GM12878 (cell line): Measurements from ENCODE around the gene NPNT. TPM values are rescaled to one million over a fixed set of nuclear protein-coding genes. Genes with fewer than 3 reads are reported as not detected.

ENCODE experiments used
- ATAC-seq: fragments of 200-7000 bp; cut with Tn5 transposase; 3 replicates; pipeline ENCODE4 v1.9.1; 2020; ENCODE audit warnings: mild to moderate bottlenecking, moderate library complexity
- BruUV-seq: library from RNA; stranded (reverse); fragments of 400-500 nt; replicated peaks from 2 replicates; lab custom pipeline; 2021; lab: Mats Ljungman, UMichigan
- CTCF ChIA-PET: fragments of 300-600 bp; sonication (Branson Sonifier 250); formaldehyde crosslinking; extraction: SDS; loops from one replicate; lab custom pipeline; 2021; ENCODE audit warnings: inconsistent platforms; lab: Yijun Ruan, JAX
- POLR2A ChIA-PET: fragments of 350-600 bp; formaldehyde crosslinking; extraction: SDS; loops from one replicate; lab custom pipeline; 2021; ENCODE audit warnings: inconsistent platforms; lab: Charles Lee
- RAD21 ChIA-PET: fragments of 300-600 bp; sonication (Branson Sonifier 250); formaldehyde crosslinking; loops from one replicate; lab custom pipeline; 2023; ENCODE audit warnings: antibody characterized with exemption; ENCODE audit not compliant: unreplicated experiment; lab: Charles Lee
- SMC1A ChIA-PET: fragments of 300-600 bp; sonication (Branson Sonifier 250); formaldehyde crosslinking; loops from one replicate; lab custom pipeline; 2023; ENCODE audit not compliant: unreplicated experiment, uncharacterized antibody; lab: Charles Lee
- DNase-seq: peaks from one replicate; pipeline ENCODE4 v3.0.0-alpha.2; 2011; ENCODE audit warnings: low read depth, low spot score
- FAIRE-seq: peaks from 3 replicates; lab custom pipeline; 2011; peaks lifted over from hg19 to GRCh38; lab: Jason Lieb, UNC
- H2AFZ ChIP-seq: 2 replicates; pipeline ENCODE4 v1.6.0; 2011; ENCODE audit warnings: low read depth, low read length, control low read depth; ENCODE audit not compliant: control insufficient read depth
- H3K27ac ChIP-seq: 2 replicates; pipeline ENCODE4 v1.5.1; 2011; ENCODE audit warnings: control low read depth; ENCODE audit not compliant: control insufficient read depth, insufficient read depth
- H3K27me3 ChIP-seq, 2 experiments: replicated peaks in 1 of 2; 2 replicates each; pipeline versions ENCODE4 v1.6.0 to v1.6.1; 2011; ENCODE audit warnings: low read length in 1 of 2; ENCODE audit not compliant: control insufficient read depth in 2 of 2, insufficient read depth in 2 of 2
- H3K36me3 ChIP-seq, 2 experiments: 2 replicates each; pipeline ENCODE4 v1.5.1; 2011; ENCODE audit warnings: low read length in 1 of 2; ENCODE audit not compliant: control insufficient read depth in 2 of 2, insufficient read depth in 2 of 2
- H3K4me1 ChIP-seq: 2 replicates; pipeline ENCODE4 v1.6.1; 2011; ENCODE audit warnings: mild to moderate bottlenecking, low read length, moderate library complexity, mixed read lengths; ENCODE audit not compliant: control insufficient read depth, insufficient read depth
- H3K4me2 ChIP-seq: 2 replicates; pipeline ENCODE4 v1.6.0; 2011; ENCODE audit warnings: control low read depth; ENCODE audit not compliant: control insufficient read depth, insufficient read depth
- H3K4me3 ChIP-seq: fragments of 200-600 bp; sonication (generic); 2 replicates; pipeline ENCODE4 v1.5.1; 2016
- H3K79me2 ChIP-seq: 2 replicates; pipeline ENCODE4 v1.6.0; 2011; ENCODE audit warnings: low read length; ENCODE audit not compliant: control insufficient read depth, insufficient read depth
- H3K9ac ChIP-seq: 2 replicates; pipeline ENCODE4 v1.8.0; 2011; ENCODE audit warnings: low read length, control low read depth, mixed read lengths; ENCODE audit not compliant: control insufficient read depth, insufficient read depth
- H3K9me3 ChIP-seq: replicated peaks from 3 replicates; pipeline ENCODE4 v1.5.1; 2011; ENCODE audit warnings: mild to moderate bottlenecking, low read length; ENCODE audit not compliant: control insufficient read depth, insufficient read depth
- H4K20me1 ChIP-seq: 2 replicates; pipeline ENCODE4 v1.6.0; 2011; ENCODE audit not compliant: control insufficient read depth, insufficient read depth
- ATF7 ChIP-seq: fragments of 450-650 bp; IDR thresholded peaks from 2 replicates; pipeline ENCODE4 v1.6.1; 2016; ENCODE audit warnings: low read depth, mild to moderate bottlenecking
- BCL3 ChIP-seq: IDR thresholded peaks from 2 replicates; pipeline ENCODE4 v1.6.1; 2011; ENCODE audit warnings: borderline replicate concordance, low read depth, mild to moderate bottlenecking, moderate library complexity, low read length; ENCODE audit not compliant: insufficient read depth, poor library complexity, severe bottlenecking
- DPF2 ChIP-seq: fragments of 450-650 bp; IDR thresholded peaks from 2 replicates; pipeline ENCODE4 v1.6.1; 2017; ENCODE audit warnings: mild to moderate bottlenecking
- E2F4 ChIP-seq: IDR thresholded peaks from 2 replicates; pipeline ENCODE4 v1.6.1; 2012; ENCODE audit warnings: low read depth, low read length, improper control_type of control experiment
- EED ChIP-seq: sonication (generic); IDR thresholded peaks from 2 replicates; pipeline ENCODE4 v1.6.1; 2016; ENCODE audit warnings: antibody characterized with exemption, low read depth
- FOXM1 ChIP-seq: IDR thresholded peaks from 2 replicates; pipeline ENCODE4 v1.6.1; 2012; ENCODE audit warnings: low read depth, mild to moderate bottlenecking, inconsistent platforms, low read length, moderate library complexity
- IRF5 ChIP-seq: fragments of 450-650 bp; IDR thresholded peaks from 2 replicates; pipeline ENCODE4 v1.6.1; 2017; ENCODE audit warnings: borderline replicate concordance
- NFYB ChIP-seq: IDR thresholded peaks from 2 replicates; pipeline ENCODE4 v1.6.1; 2011; ENCODE audit warnings: low read depth, mild to moderate bottlenecking, low read length, improper control_type of control experiment, moderate library complexity; ENCODE audit not compliant: insufficient read depth
- NR2C2 ChIP-seq: IDR thresholded peaks from 2 replicates; pipeline ENCODE4 v1.6.1; 2011; ENCODE audit warnings: borderline replicate concordance, low read depth; ENCODE audit not compliant: control insufficient read depth, insufficient read length
- RELA ChIP-seq: fragments of 450-650 bp; IDR thresholded peaks from 2 replicates; pipeline ENCODE4 v1.8.0; 2014; ENCODE audit warnings: borderline replicate concordance; ENCODE audit not compliant: partially characterized antibody
- USF2 ChIP-seq: IDR thresholded peaks from 2 replicates; pipeline ENCODE4 v1.6.1; 2011; ENCODE audit warnings: low read depth, low read length, improper control_type of control experiment, borderline replicate concordance
- ZNF592 ChIP-seq: fragments of 450-650 bp; IDR thresholded peaks from 2 replicates; pipeline ENCODE4 v1.6.1; 2017; ENCODE audit warnings: mild to moderate bottlenecking, moderate library complexity
- WGBS: methylation state at CpG from one replicate; pipeline ENCODE4 v1.1.6; 2016; ENCODE audit warnings: low lambda C conversion rate; ENCODE audit not compliant: insufficient replicate concordance, insufficient coverage; ENCODE audit errors: missing lambda C conversion rate; 5-methylcytosine and 5-hydroxymethylcytosine counted together
- in situ Hi-C: fragments of 300-500 bp; cut with MboI; formaldehyde crosslinking; loops from 9 replicates; pipeline ENCODE4 v1.14.3; 2018; ENCODE audit warnings: mixed read lengths
- intact Hi-C: fragments of 100-400 bp; cut with micrococcal nuclease; formaldehyde crosslinking; loops from one replicate; pipeline ENCODE4 v1.14.2; 2022; ENCODE audit not compliant: unreplicated experiment
- polyA plus RNA-seq, 11 experiments: library from polyadenylated mRNA; depleted of rRNA in 4 of 11; unstranded in 6 of 11; stranded (reverse) in 5 of 11; fragments of >200 nt; fragmentation: Nextera tagmentation in 4 of 11; fragmentation: Illumina TruSeq in 1 of 11; extraction: Ambion mirVana in 4 of 11; extraction: Trizol in 1 of 11; gene quantifications; 1 replicate in 1 of 11; 2 replicates in 10 of 11; pipeline versions ENCODE4 v1.2.1 to v1.2.3, GENCODE V29; 2011 to 2016; ENCODE audit warnings: inconsistent platforms in 2 of 11, missing spikeins in 2 of 11, low read depth in 1 of 11
- total RNA-seq, 4 experiments: library from RNA; depleted of rRNA in 3 of 4; stranded (reverse); fragments of >200 nt in 3 of 4; fragmentation: Illumina TruSeq in 1 of 4; extraction: Trizol in 1 of 4; gene quantifications; 2 replicates each; pipeline versions ENCODE4 v1.2.1 to v1.2.3, GENCODE V29; 2013 to 2021

The NPNT gene
- total and polyA plus RNA-seq, 10 of the 15 experiments (the other 5 are each of a cell fraction or from before 2014, with no cell fraction given), result 0.18 to 70.5 (median 54.1) TPM

- TF ChIP-seq DPF2 (no peak), ATF7 (no peak), FOXM1 (no peak), ZNF592 (no peak)
Measured at GRCh38 chr4:105900541-105900940, 5.3 kb downstream of the NPNT start (continued).

- no TSS peak for BruUV-seq
- H3K4me1 ChIP-seq, result peaks cover 6% of the 10 kb centered on the region
- H3K9me3 ChIP-seq, result no peaks in the 10 kb centered on the region
- H3K27ac ChIP-seq, result no peak overlapping the region
- in situ Hi-C loops, result no loop called here
- H2AFZ ChIP-seq, result no peak overlapping the region
- SMC1A ChIA-PET, result no interaction called here
- DNase-seq (no peak), ATAC-seq (no peak), FAIRE-seq (no peak)
- intact Hi-C loops, result no loop called here
- RAD21 ChIA-PET, result no interaction called here
- H3K9ac ChIP-seq, result no peak overlapping the region
- H3K79me2 ChIP-seq, result peaks cover 3% of the 10 kb centered on the region
- H4K20me1 ChIP-seq, result no peaks in the 10 kb centered on the region
- POLR2A ChIA-PET, result no interaction called here
- WGBS, result 43% methylated on average over 2 of the region's 2 CpGs
- no peak overlapping the region for H3K4me2 ChIP-seq
- H3K4me3 ChIP-seq, result no peak overlapping the region
- H3K36me3 ChIP-seq, result peaks cover 0 to 3% of the 10 kb centered on the region in 2 experiments; a peak in 1 of 4 replicates
- CTCF ChIA-PET, result no interaction called here
- peaks cover 0 to 2% of the 10 kb centered on the region in 2 experiments; a peak in 2 of 4 replicates for H3K27me3 ChIP-seq
- TF ChIP-seq USF2 (no peak), RELA (no peak), NR2C2 (no peak), IRF5 (no peak), BCL3 (no peak), NFYB (no peak), E2F4 (no peak), EED (no peak), DPF2 (no peak)
Measured at GRCh38 chr4:105902550-105903262, 7.4 kb downstream of the NPNT start.
